Left kidney (tissue), 8 donors: ENCODE measurements around the gene RSU1. TPM values are rescaled to one million over a fixed set of nuclear protein-coding genes. Genes with fewer than 3 reads are reported as not detected.
A peak's percentile ranks its signal among the peaks of the same experiment; 100 is the strongest.

Source experiments
- DNase-seq: peaks from one replicate; pipeline ENCODE4 v3.0.0-alpha.2; 2013
- long read RNA-seq, 8 donors: transcript quantifications; one replicate each; lab custom pipeline, GENCODE V29; 2026
- polyA plus RNA-seq: library from polyadenylated mRNA; unstranded; fragments of 120-200 nt; gene quantifications from one replicate; pipeline ENCODE4 v1.2.1, GENCODE V29; 2013; ENCODE audit not compliant: insufficient read length

RSU1 gene
- polyA plus RNA-seq, result 66.9 TPM
- long read RNA-seq, donor 1, transcript RSU1-201 (9 exons, 3,834 nt), result major isoform, 24 of 31 reads
- long read RNA-seq, donor 1, partial matches to known transcripts, result 0 of 31 reads
- long read RNA-seq, donor 1, other reads (novel, unspliced or antisense), result 0 of 31 reads
- long read RNA-seq, donor 2, transcript RSU1-201 (9 exons, 3,834 nt), result major isoform, 15 of 24 reads
- long read RNA-seq, donor 2, transcript RSU1-205 (8 exons, 3,639 nt), result minor isoform, 6 of 24 reads
- long read RNA-seq, donor 2, partial matches to known transcripts, result 0 of 24 reads
- long read RNA-seq, donor 2, other reads (novel, unspliced or antisense), result 0 of 24 reads
- long read RNA-seq, donor 3, transcript RSU1-203 (8 exons, 3,919 nt), result minor isoform, 5 of 20 reads
- long read RNA-seq, donor 3, transcript RSU1-205 (8 exons, 3,639 nt), result minor isoform, 5 of 20 reads
- long read RNA-seq, donor 3, transcript RSU1-201 (9 exons, 3,834 nt), result major isoform, 10 of 20 reads
- long read RNA-seq, donor 3, partial matches to known transcripts, result 0 of 20 reads
- long read RNA-seq, donor 3, other reads (novel, unspliced or antisense), result 0 of 20 reads
- long read RNA-seq, donor 4, partial matches to known transcripts, result 0 of 1 reads
- long read RNA-seq, donor 4, other reads (novel, unspliced or antisense), result 0 of 1 reads
- long read RNA-seq, donor 5, transcript RSU1-205 (8 exons, 3,639 nt), result major isoform, 22 of 50 reads
- long read RNA-seq, donor 5, transcript RSU1-203 (8 exons, 3,919 nt), result minor isoform, 7 of 50 reads
- long read RNA-seq, donor 5, transcript RSU1-201 (9 exons, 3,834 nt), result minor isoform, 21 of 50 reads
- long read RNA-seq, donor 5, partial matches to known transcripts, result 0 of 50 reads
- long read RNA-seq, donor 5, other reads (novel, unspliced or antisense), result 0 of 50 reads
- long read RNA-seq, donor 6, transcript RSU1-205 (8 exons, 3,639 nt), result minor isoform, 6 of 42 reads
- long read RNA-seq, donor 6, transcript RSU1-201 (9 exons, 3,834 nt), result major isoform, 21 of 42 reads
- long read RNA-seq, donor 6, partial matches to known transcripts, result 12 of 42 reads
- long read RNA-seq, donor 6, other reads (novel, unspliced or antisense), result 0 of 42 reads
- long read RNA-seq, donor 7, transcript RSU1-205 (8 exons, 3,639 nt), result minor isoform, 13 of 47 reads
- long read RNA-seq, donor 7, transcript RSU1-201 (9 exons, 3,834 nt), result major isoform, 31 of 47 reads
- long read RNA-seq, donor 7, partial matches to known transcripts, result 0 of 47 reads
- long read RNA-seq, donor 7, other reads (novel, unspliced or antisense), result 0 of 47 reads
- long read RNA-seq, donor 8, transcript RSU1-201 (9 exons, 3,834 nt), result major isoform, 12 of 17 reads
- long read RNA-seq, donor 8, partial matches to known transcripts, result 0 of 17 reads
- long read RNA-seq, donor 8, other reads (novel, unspliced or antisense), result 0 of 17 reads

DNA sequence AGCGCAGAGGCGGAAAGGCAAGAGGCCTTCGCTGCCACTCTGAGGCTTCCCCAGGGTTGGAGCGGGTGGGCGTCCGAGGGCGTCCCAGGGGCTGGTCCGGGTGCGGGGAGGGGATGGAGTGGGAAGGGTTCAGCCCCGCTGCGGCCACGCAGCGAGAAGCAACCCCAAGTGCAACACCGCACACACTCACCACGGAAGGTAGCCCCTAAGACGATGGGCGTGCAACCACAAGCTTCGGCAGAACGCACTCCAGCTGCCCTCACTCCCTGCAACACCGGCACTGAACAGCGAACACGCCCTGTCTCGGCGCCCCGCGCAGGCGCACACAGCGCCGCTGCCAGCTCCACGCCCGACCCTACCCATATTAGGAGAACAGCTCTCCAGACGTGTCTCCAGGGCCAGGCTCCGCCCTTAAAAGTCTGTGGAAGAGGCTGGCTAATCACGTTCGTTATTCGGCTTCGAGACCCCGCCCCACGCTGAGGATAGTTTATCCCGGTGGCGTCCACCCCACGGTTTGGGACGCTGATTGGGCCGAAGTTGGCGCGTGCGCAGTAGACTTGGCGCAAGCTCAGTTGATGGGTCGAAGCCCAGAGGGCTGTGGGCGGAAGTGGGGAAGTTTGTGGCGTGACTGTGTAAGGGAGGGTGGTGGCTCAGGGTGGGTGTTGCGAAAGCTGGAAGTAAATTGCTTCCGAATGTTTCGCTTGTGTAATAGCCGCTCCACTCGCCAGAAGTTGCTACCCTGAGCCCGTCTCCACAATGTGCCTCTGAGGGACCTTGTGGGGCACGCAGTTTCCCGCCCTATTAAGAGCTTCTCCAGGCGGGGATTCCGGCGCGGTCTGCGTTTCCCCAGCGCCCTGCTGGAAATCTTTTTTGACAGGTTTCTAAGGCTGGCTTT lies at the start of gene RSU1:
Gene RSU1, minus strand, starts transcription at position 300 of the 895 bp plus-strand sequence. CDS start 343 bp downstream, outside the sequence.
- peak; percentile 99 for DNase-seq

DNA sequence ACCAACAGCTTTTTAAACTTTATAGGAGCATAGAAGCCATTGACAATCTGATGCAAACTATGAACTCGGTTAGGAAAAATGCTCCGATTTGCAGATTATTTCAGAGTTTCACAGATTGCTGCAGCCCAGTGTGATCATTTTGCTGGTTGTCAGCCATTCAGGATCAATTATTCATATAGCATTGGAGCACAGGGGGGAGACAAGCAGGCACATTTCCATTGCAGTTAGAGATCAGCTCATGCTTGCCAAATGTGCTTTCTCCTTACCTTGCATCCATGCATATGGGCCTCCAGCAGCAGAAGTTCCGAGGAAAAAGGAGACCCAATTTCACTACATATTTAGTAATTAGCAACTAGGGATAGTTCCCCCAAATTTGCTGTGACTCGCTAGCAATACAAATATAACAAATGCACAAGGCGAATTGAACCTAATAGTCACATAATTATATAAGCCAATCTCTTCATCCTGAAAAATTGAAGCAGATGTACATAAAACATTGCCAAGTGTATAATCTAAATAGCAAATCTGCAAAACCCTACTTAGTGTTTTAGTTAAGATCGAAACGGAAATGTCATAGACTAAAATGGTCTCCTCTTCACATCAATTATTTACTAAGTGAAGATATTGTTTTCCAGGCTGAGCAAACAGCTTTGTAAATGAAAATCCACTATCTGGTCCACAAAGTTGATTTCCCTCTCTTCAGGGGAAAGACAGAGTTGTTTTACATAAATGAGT lies 49.5 kb upstream of the RSU1 start:
- no peak for DNase-seq

DNA sequence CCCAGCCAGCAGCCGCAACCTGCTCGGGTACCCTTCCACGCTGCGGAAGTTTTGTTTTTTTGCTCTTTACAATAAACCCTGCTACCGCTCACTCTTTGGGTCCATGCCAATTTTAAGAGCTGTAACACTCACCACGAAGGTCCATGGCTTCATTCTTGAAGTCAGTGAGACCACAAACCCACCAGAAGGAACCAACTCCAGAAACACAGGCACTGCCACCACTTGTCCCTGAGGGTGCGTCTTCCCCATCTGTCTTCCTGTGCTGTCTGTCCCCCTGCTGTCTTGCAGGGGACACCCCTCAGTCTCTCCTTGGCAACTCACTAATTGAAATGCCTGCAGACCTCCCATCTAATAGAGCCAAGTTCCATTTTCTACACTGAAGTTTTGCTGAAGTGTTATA lies 48.5 kb upstream of the RSU1 start:
- no peak for DNase-seq

DNA sequence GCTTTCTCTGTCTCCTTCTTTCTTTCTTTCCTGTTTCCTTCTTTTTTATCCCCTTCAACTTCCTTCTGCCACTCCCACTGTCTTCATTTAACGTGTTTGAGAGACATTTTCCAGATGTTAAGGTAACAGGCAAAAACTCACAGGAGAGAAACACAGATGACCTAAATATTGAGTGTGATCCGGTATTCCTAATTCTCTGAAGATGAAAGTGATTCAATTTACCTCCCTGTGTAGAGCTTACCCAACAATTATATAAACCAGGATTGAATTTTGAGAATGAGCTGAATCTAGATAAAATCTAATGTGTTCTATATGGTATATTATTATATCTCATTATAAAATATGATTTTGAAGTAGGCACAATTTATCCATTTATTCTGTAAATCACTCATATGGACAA lies 46.5 kb upstream of the RSU1 start:
- DNase-seq, result no peak

DNA sequence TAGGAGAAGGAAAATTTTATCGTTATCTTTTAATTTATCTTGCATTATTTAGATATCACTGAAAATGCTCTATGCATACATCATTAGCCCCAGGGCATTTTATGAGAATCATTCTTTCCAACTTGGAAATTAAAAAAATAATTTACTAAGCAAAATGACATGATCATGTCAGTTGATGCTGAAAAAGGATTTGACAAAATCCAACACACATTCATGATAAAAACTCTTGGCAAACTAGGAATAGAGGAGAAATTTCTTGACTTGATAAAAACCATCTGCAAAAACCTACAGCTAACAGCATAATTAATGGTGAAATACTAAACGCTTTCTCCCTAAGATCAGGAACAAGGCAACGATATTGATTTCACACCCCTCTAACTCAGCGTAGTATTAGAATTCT lies 40.2 kb upstream of the RSU1 start:
- DNase-seq, result no peak

DNA sequence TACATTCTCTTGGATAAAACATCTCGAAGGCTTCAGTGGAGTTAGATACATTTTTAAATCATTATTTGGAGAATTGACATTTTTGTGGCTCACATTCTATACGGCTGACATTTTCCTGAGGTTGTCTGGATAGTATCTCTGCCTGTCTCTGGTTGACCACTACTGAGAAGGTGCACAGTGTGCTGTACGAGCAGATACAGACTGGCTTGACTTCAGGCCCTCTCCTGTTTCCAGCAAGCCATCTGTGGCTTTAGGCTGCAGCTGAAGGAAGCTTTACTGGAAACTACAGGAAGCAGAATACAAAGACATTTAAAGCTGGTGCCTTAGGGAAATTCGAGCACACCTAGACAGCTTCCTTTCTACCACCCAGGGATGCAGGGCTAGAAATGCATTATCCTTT lies 39.3 kb upstream of the RSU1 start:
- no peak for DNase-seq

DNA sequence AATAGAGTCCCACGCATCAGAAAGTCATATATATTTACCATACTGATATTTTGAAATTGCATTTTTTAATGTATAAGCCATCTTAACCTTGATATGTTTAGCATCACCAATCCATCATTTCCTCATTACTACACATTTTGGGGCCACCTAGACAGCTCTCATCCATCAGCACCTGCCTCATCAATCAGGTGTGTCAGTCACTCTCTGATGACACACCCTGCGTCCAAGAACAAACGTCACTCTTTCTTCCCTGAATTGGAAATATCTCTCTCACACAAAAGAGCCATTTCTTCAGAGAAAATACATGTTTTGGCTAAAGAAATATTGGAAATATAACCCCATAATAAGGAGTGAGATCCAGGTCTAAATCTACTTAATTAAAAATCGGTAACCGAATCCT lies 38.9 kb upstream of the RSU1 start:
- no peak for DNase-seq

DNA sequence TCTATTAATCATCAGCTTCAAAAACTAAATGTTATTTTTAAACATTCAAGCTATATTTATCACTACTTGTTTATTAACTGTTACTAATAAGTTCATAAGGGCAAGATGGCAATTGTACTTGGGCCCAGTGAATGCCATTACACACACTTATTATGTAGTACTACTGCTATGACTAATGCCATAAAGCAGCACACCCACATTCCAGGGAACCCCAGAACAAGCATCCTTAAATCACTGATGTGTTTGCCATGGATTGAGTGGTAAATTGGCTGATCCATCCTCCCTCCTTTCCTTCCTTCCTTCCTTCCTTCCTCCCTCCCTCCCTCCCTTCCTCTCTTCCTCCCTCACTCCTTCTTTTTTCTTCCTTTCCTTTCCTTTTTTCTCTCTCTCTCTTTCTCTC lies 37.4 kb upstream of the RSU1 start:
- no peak for DNase-seq

DNA sequence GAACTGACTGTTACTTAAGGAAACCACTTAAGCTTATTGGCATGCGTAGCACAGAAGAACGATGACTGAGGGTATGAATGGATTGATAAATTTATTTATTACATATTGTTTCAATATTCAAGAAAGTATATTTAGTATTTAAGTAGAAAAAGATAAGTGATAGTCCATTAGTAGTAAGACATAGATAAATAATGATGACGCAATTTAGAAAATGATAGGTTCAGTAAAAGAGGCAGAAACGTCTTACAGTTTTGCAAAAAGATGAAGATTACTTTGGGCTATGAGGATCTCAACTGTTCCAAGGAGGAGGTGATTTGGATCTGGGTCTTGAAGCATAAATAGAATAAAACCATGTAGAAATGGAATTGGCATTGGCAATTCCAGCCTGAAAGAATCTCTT lies 36.6 kb upstream of the RSU1 start:
- DNase-seq, result no peak

DNA sequence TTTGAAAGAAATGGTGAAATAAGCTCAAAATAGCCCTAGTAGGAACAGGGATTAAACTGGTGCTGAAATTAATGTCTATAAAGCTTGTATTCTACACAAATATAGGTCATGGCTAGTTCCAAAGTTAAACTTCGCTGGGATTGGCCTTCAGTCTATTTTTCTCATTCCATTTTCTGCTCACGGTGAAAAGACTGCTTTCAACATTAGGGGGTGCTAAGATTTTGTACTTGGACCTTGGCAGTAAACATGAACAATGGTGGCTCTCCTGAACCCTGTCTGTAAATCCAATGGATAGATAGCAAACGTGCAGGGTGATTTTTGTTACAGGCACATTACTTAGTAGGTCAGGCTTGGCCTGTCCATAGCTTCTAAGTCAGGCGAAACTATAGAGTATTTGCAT lies 36.0 kb upstream of the RSU1 start:
- peak; percentile 47 for DNase-seq

DNA sequence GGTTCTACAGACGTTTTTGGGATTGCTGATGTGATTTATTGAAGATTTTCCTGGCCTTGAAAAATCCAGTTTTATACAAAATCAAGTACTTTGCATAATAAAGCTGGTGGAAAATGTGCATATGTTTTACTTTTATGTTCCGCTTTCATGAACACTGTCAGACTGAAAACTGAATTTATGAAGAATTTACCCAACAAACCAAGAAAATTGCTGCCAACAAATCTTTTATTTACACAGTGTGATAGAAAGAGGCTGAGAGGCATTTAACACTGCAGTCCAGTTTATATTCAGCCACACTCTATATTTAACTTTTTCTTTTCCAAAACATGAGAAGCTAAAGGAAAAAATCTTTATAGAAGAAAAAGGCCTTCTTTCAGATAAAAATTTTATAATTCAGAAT lies 35.4 kb upstream of the RSU1 start:
- no peak for DNase-seq

DNA sequence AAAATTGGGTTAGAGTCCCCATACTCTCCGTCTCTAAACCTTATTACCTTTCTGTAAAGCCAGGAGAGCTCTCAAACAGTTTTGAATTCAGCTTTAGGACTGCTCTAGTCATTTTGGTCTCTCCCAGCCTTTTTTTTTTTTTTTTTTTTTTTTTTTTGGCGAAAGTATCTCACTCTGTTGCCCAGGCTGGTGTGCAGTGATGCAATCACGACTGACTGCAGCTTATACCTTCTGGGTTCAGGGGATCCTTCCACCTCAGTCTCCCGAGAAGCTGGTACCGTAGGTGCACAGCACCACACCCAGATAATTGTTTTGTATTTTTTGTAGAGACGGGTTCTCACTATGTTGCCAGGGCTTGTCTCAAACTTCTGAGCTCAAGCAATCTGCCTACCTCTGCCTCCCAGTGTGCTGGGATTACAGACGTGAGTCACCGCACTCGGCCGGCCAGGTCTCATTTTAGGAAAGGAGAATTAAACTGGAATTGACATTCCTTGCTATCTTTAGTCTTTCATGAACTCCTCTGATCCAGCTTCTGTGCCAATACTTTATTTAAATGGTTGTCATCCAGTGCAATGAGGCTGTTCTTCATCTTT lies 31.4 kb upstream of the RSU1 start:
- no peak for DNase-seq

DNA sequence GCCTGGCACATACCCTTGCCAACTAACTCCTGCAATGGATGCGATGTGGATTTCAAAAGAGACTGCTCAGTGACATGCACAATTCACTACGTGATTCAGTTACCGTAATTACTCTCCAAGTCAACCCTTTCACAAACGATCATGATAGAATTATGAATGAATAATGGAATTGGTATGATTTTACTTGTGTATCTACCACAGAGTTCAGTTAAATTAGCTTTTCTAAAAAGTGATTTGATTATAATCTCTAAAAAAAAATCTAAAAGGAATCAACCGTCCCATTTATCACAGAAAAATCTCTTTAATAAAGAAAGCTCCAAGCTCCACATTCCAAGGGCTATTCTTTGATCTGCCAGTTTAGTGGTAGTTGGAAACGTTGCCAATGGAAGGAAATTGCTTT lies 30.4 kb upstream of the RSU1 start:
- DNase-seq, result no peak

DNA sequence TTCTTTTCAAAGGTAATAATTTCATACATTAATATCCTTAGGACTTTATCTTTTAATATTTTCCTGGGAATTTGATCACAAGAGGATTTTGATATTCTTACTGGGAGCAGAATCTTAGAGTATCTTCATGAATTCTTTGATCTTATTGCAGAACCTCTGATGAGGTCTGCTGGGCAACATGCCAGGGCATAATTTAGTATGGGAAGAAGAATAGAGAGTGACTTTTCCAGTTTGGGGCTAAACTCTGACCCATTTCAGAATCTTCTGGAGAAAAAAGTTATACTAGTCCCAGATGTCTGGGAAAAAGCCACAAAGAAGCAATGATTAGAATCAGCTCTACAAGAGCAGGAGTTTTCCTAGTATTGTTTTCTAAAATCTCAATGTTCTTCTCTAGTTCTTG lies 28.0 kb upstream of the RSU1 start:
- DNase-seq, result no peak

DNA sequence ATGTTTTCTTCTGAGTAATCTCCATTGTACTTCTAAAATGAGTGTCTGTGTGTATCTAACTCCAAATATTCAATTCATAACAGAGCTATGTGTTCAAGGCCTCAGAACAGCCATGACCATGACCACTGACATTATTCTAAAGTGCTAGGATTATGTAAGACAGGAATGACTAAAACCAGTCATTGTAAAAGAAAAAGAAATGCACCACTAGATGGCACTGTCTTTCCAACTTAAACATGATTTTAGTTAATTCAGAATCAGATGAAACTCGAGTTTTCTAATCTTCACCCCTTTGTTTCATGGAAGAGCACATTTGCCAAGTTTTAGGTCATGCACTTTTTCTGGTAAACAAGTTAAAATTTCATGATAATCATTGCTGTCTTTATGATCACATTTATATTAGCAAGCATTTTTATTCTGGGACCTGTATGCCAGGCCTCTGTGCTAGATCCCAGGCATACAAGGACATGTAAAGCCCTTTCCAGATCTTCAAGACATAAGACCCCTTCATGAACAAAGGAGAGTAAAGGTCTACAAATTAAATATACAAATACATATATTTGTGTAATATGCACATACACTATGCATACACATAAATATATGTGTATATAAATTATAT lies 26.1 kb upstream of the RSU1 start:
- DNase-seq, result peak; percentile 66

DNA sequence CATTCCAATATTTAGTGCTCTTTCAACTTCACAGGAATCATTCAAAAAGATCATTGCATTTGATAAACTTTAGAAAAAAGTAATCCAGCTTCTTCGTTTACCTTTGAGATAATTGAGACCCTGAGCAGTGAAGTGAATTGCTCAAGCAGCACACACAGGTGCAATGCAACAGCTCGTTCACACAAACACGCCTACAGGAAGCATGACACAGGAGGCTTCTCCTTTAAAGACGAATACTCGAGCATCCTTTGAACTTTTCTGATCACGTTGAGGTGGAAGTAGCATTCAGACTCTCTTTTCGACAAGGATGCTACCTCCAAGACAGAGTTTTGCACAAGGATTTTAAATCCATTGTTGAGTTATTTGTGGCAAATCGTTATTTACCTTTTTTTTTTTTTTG lies 18.0 kb upstream of the RSU1 start:
- no peak for DNase-seq

DNA sequence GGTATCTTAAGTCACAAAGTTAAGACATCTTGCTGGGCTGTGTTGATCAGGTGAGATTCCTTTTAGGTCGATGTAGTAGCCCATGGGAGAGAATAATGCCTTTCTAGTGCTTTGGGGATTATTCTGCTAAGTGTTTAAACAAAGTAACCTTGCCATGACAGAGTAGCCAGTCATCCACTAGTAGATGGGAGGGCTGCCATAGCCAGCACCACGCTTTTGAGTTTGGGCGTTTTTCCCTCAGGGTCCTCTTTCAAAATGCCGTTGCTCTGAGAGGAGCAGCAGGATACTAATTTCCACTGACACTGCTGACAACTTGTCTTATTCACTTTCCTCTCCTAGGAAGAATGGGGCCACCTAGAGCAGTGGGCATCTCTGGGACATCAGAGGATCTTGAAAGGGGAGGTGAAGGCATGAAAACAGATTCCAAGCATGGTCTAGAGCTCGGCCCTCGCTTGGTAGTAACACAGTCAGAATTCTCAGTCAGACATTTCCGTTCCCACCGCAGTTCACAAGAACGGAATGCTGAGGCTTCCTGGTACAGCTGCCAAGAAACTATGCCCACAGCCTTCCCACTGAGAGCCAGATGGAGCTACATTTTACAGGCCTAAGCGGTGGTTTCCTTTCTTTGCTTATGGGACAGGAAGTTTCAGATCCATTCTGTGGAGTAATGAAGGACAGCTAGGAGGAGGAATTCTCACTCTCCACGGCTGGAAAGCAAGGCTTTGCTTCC lies 15.3 kb upstream of the RSU1 start:
- no peak for DNase-seq

DNA sequence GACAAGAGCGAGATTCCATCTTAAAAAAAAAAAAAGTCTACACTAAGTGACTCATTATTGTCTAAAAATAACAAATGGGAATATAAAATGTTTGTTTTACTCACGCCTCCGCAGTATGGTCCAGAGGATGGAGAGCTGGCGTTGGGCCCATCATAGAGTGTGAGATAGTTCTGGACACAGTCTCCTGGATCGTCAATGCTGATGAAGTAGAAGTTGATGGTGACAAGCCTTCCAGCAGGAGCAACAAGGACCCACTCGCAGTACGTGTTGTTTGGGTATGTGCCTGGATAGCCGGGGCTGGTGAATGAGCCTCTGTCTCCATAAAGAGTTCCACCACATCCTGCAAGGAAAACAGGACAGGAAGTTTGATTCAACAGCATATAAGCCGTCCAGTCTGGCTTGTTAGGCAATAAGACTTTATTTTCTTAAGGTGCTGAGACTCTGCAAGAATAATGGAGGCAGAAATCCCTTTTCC lies 11.5 kb upstream of the RSU1 start:
- DNase-seq, result no peak
